GM21576 (cell line): ENCODE measurements around the gene BAHD1.

ENCODE experiments used
- ATAC-seq: cut with Tn5 transposase; IDR thresholded peaks from one replicate; pipeline ENCODE4 v1.9.1; 2021; ENCODE audit warnings: mild to moderate bottlenecking, moderate library complexity; ENCODE audit not compliant: unreplicated experiment

BAHD1 gene

GRCh38 chr15:40464595-40465185, 23.9 kb downstream of the BAHD1 start:
- no peak for ATAC-seq

- no peak for ATAC-seq
Observed at GRCh38 chr15:40465939-40466338, 25.2 kb downstream of the BAHD1 start.

DNA sequence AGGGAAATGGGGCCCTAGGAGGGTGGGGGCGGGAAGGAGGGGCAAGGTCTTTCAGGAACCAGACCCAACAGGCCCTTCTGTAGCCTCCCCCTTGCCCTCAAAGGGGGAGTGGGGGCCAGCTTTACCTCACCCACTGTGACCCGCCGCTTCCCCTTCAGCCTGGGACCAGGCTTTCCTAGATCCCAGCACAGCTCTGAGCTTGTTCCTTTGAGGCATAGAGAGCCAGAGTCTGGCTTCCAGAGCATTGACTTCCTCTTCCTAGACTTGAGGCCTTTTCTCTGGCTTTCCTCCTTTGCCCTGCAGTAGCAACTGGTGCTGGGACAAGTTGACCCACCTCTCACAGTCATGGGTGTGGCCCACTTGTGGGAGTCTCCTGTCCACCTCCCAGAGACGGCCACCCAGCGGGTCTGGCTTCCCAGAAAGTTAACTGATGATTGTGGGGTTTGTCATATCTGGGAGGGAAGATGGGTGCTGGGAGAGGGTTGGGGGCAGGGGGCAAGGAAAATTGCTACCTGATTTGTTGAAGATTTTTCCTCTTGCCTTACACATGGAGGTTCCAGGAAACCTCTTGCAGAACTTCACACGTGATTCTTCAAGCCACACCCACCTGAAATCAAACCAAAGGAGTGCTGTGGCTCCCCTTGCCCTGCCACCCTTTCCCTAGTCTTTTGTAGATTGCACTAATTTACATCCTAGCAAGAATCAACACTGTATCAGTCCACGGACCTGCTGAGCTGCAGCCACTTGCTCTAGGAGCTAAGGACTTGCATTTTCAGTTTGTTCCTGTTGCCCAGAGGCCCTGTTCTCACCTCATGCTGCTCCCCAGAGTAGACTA, 25.9 kb downstream of the BAHD1 start:
- no peak for ATAC-seq

DNA sequence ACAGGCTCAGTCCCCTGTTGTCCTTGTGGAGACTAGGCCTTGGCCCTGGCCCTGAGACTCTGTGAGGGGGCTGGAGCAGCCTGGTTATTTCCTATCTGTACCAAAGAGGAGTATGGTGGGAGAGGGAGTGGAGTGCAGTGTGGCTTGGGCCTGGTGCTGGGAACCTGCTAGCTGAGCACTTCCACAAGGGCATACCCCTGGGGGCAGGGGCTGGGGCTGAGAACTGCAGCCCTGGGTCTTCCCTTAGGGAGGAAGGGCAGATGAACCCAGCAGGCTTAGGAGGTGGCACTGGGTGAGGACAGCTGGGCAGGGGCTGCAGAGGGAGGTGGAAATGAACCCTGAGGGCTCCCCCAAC, 26.5 kb downstream of the BAHD1 start:
- no peak for ATAC-seq

DNA sequence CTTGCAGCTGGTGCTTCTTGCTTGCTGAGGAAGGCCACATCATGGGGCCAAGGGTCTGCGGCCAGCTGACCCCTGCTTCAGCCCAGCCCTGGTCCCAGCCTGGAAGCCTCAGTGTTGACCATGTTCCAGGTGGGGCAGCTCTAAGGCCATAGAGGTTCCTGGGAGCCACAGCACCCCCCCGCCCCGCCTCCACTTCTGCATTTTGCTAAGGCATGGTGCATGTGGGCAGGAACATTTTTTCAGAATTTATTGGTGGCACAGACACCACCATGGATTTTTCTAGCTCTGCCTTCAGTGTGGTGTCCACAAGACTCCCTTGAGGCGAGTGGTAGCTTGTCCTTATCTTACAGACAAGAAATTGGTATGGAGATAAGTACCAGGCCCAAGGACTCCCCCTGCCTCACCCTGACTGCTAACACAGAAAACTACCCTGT, 28.2 kb downstream of the BAHD1 start:
- ATAC-seq = no peak

DNA sequence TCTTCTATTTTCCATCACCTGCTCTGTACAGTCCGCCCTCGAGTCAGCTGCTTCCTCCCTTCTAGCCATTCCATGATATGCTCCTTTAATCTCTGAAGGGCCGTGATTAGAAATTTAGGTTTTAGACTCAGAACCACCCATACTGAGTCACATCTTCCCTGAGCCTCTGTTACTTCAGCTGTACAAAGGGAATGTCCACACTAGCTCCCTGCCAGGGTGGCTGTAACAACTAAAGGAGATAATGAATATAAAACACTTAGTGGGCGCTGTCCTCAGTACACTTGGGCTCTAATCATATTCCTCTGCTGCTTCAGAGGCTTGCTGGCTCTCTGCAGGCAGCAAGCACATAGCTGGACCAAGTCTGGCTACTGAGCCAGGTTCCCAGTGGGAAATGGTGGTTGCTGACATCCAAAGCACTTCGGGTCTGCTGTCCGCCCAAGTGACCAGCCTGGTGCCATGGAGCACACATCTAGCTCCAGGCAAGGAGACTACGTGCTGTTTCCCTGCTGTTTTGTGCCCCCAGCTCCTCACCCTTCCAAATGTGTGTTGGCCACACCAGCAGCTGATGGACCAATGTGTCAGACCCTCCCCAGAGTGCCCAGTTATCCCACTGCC, 29.1 kb downstream of the BAHD1 start:
- no peak for ATAC-seq

- ATAC-seq = peak; percentile 54
Observed at GRCh38 chr15:40470423-40471104, 29.8 kb downstream of the BAHD1 start, which contains the start of gene CHST14. Gene CHST14, plus strand, starts transcription at chr15:40470984. Its CDS starts 230 bp downstream, at chr15:40471214.

- ATAC-seq = peak; percentile 20
Observed at GRCh38 chr15:40471105-40471807, 30.5 kb downstream of the BAHD1 start.

DNA sequence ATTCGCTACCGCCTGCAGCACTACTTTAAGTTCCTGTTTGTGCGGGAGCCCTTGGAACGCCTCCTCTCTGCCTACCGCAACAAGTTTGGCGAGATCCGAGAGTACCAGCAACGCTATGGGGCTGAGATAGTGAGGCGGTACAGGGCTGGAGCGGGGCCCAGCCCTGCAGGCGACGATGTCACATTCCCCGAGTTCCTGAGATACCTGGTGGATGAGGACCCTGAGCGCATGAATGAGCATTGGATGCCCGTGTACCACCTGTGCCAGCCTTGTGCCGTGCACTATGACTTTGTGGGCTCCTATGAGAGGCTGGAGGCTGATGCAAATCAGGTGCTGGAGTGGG, 31.0 kb downstream of the BAHD1 start:
- ATAC-seq = peak; percentile 23

DNA sequence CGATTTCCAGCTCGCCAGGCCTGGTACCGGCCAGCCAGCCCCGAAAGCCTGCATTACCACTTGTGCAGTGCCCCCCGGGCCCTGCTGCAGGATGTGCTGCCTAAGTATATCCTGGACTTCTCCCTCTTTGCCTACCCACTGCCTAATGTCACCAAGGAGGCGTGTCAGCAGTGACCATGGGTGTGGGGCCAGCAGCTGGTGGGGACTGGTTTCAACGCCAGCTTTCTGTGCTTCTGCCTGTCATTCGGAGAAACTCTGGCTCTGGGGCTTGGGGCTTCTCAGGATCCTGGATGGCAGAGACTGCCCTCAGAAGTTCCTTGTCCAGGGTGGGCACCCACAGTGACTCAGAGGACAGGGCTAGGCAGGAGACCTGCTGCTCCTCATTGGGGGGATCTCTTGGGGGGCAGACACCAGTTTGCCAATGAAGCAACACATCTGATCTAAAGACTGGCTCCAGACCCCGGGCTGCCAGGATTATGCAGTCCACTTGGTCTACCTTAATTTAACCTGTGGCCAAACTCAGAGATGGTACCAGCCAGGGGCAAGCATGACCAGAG, 31.5 kb downstream of the BAHD1 start:
- ATAC-seq = no peak

- no peak for ATAC-seq
Observed at GRCh38 chr15:40474581-40474980, 33.8 kb downstream of the BAHD1 start.

DNA sequence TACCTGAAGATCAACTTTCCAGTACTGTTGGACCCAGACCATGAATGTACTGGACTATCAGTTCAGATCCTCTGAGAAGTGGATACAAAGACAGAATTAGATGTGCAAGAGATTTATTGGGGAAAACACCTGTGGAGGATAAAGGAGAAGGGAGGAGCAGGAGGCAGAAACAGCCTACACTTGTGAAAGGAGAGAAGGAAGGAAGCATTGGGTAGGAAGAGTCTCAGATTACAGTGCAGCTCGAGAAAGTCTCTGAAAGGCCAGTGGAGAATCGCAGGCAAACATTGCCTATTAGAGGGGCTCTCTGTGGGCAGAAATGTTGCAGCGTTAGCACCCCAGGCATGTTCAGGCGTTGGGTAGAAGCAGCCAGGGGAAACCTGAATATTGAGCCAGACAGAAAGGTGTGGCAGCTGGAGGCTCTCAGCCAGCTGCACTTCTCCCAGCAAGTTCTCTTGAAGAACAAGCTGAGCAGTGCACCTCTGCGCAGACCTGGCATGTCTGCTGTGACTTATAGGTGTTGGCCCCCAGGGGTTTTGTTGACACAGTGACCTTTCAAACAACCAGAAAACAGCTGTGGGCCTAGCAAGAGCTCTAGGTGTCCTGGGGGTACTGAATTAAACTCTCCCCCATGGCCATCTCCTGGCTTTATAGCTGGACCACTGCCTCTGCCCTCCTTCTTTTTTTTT, 37.0 kb downstream of the BAHD1 start:
- no peak for ATAC-seq

GRCh38 chr15:40479024-40479423, 38.3 kb downstream of the BAHD1 start:
- ATAC-seq = no peak

GRCh38 chr15:40481341-40482074, 40.8 kb downstream of the BAHD1 start:
- ATAC-seq = no peak

DNA sequence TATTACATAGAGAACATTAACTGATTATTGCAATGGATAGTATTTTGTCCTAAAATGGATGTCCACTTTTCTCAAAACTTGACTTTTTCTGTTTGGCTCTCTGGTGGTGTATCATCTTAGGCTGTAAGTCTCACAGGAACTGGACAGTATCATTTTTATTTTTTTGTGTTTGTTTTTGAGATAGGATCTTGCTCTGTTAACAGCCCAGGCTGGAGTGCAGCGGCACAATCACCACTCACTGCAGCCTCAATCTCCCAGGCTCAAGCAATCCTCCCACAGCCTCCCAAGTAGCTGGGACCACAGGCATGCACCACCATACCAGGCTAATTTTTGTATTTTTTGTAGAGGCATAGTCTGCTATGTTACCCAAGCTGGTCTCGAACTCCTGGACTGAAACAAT, 43.2 kb downstream of the BAHD1 start:
- no peak for ATAC-seq

- ATAC-seq = no peak
Observed at GRCh38 chr15:40486066-40486770, 45.5 kb downstream of the BAHD1 start.

DNA sequence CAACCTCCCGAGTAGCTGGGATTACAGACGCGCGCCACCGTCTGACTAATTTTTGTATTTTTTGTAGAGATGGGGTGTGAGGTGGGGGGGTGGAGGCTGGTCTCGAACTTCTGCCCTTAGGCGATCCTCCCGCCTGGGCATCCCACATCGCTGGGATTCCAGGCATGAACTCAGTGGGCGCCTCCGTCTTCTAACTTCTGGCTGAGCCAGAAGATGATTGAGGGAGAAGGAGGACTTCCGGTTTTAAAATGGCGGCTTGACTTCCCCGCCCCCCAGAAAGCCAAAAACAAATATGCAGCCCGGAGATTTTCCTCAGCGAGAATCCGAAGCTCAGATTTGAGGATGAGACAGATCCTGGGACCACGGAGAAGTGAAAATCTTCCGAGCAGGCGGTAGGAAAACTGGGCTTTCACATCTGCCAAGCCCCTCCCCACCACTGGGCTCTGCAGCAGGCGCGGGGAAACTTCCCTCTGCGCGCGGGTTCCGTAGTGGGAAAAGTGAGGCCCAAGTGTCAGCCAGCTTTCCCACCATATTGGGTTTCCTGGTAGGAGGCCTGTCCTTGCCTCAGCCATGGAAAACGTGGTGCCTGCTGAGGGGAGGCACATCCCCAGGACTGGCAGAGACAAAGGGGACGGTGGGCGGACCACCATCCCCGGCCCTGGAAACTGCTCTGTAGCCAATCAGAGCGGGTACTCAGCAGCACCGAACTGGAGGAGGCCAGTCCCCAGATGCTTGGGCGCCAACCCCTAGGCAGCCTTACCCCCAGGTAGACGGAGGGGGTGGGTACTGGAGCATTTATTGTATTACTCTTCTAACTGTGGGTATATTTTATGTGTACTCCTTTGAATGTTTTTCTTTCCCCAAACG, 47.3 kb downstream of the BAHD1 start:
- ATAC-seq = no peak
